ENCODE measurements around the gene CA9.

DNA sequence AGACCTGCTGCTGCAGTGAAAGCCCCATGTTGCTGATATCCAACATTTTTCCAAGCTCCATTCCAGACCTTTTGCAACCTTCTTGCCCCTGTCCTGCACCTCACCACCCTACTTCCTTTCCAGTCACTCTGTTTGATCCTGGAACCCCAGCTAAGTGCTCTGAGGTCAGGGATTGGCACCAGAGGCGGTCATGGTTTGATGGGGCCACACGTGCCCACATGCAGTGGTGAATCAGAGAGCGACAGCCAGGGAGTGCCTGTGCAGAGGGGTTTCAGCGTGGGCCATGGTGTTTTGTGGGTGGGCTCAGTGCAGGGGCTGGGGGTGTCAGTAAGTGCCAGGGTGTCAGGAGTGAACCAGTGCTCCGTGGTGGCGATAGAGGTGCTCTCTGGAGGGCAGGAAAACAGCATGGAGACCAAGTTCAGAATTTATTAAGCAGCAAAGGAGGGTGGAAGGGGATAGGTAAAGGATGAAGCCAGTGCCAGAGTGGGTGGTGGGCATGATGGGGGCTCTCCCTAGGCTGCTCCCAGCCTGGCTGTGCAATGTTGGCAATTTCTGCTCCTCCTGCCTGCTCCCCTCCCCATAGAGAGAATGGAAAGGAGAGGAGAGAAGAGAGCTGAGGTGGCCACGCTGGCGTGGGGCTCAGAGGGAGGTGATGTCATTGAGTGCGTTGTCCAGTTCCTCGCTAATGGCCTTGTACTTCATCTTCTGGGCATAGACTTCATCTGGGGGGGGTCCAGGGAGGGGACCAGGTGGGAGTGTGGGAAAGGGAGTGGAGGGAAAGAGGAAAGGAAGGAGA, 9.0 kb downstream of the CA9 start:
- TF ChIP-seq, protein P1, sequence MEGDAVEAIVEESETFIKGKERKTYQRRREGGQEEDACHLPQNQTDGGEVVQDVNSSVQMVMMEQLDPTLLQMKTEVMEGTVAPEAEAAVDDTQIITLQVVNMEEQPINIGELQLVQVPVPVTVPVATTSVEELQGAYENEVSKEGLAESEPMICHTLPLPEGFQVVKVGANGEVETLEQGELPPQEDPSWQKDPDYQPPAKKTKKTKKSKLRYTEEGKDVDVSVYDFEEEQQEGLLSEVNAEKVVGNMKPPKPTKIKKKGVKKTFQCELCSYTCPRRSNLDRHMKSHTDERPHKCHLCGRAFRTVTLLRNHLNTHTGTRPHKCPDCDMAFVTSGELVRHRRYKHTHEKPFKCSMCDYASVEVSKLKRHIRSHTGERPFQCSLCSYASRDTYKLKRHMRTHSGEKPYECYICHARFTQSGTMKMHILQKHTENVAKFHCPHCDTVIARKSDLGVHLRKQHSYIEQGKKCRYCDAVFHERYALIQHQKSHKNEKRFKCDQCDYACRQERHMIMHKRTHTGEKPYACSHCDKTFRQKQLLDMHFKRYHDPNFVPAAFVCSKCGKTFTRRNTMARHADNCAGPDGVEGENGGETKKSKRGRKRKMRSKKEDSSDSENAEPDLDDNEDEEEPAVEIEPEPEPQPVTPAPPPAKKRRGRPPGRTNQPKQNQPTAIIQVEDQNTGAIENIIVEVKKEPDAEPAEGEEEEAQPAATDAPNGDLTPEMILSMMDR (IDR thresholded peaks at IDR 0.05): no peak
- TF ChIP-seq POLR2A (IDR thresholded peaks at IDR 0.05): no peak
- TF ChIP-seq EP300 (IDR thresholded peaks at IDR 0.05; ENCODE audit: low read depth): no peak

Data from transverse colon (tissue), 3 donors.